Ovary (tissue), 9 donors: Measurements from ENCODE around the gene NEMP2. TPM values are rescaled to one million over a fixed set of nuclear protein-coding genes. Genes with fewer than 3 reads are reported as not detected.
"Not testable (repeated sequence)": the region's sequence is repeated elsewhere in the genome, so short reads cannot be mapped to it uniquely, and the experiment has no call there.

Experiments
- DNase-seq, 5 donors: peaks; one replicate each; pipeline ENCODE4 v3.0.0-alpha.2; 2019 to 2020
- H3K27ac ChIP-seq, 2 donors: fragments of 200-600 bp; one replicate each; pipeline versions ENCODE4 v1.5.1 to v1.8.0; 2019 to 2022
- H3K27me3 ChIP-seq: fragments of 200-600 bp; one replicate; pipeline ENCODE4 v1.8.0; 2022
- H3K36me3 ChIP-seq: fragments of 200-600 bp; sonication (generic); one replicate; pipeline ENCODE4 v1.5.1; 2019
- H3K4me1 ChIP-seq: one replicate; pipeline ENCODE4 v1.8.1; 2013; ENCODE audit warnings: mild to moderate bottlenecking, moderate library complexity; ENCODE audit not compliant: insufficient read depth
- H3K4me3 ChIP-seq: fragments of 200-600 bp; sonication (generic); one replicate; pipeline ENCODE4 v1.5.1; 2017
- H3K9me3 ChIP-seq, 2 donors: fragments of 200-600 bp in 1 of 2; sonication (generic) in 1 of 2; one replicate each; pipeline versions ENCODE4 v1.5.1 to v1.8.1; 2013 to 2019; ENCODE audit warnings: mild to moderate bottlenecking in 1 of 2, moderate library complexity in 1 of 2
- EP300 ChIP-seq: sonication (generic); formaldehyde crosslinking; IDR thresholded peaks from one replicate; pipeline ENCODE4 v1.6.1; 2017; ENCODE audit warnings: antibody characterized with exemption
- POLR2A ChIP-seq: fragments of 450-650 bp; IDR thresholded peaks from one replicate; pipeline ENCODE4 v1.6.1; 2017; ENCODE audit warnings: antibody characterized with exemption, mild to moderate bottlenecking, moderate library complexity
- WGBS, 3 donors: extraction: QIAGEN DNeasy Blood & Tissue Kit in 1 of 3; methylation state at CpG; one replicate each; pipeline versions ENCODE4 v1.1.5 to v1.1.7; 2013 to 2017; 5-methylcytosine and 5-hydroxymethylcytosine counted together
- intact Hi-C, 4 donors: fragments of 100-400 bp; cut with DNase I; formaldehyde crosslinking; loops; one replicate each; pipeline versions ENCODE4 v1.11.0 to v1.15.1; 2022 to 2023
- polyA plus RNA-seq, 2 donors: library from polyadenylated mRNA; stranded (reverse); fragments of 200-250 nt in 1 of 2; fragments of 350-450 nt in 1 of 2; fragmentation: Illumina TruSeq in 1 of 2; extraction: RNeasy Lipid Tissue Mini Kit (QIAGEN cat#74804) in 1 of 2; gene quantifications; one replicate each; pipeline ENCODE4 v1.2.3, GENCODE V29; 2013 to 2014
- total RNA-seq, 7 donors: library from RNA; depleted of rRNA in 2 of 7; stranded (reverse); fragments of >200 nt in 2 of 7; fragmentation: NEBNext Ultra II Directional in 3 of 7; extraction: Animal tissue kit (Norgen Biotek cat#: 25700) in 3 of 7; gene quantifications; one replicate each; pipeline versions ENCODE4 v1.1.0 to v1.2.4, GENCODE V29; 2016 to 2023
- TF ChIP-seq, protein P1 (sequence below), 3 donors: fragments of 450-650 bp in 2 of 3; fragments of 200-600 bp in 1 of 3; IDR thresholded peaks; one replicate each; pipeline versions ENCODE4 v1.5.1 to v1.8.0; 2016 to 2022; ENCODE audit warnings: antibody characterized with exemption in 3 of 3, mild to moderate bottlenecking in 1 of 3
- donor health status: DM: no; HTN: no; CAD: no; lungs with moderate emphysema.
- donor health status: DM: no; HTN: no; CAD: no.
- donor health status: Bipolar disorder and iron deficiency.
- donor health status: DM: yes; HTN: yes; CAD: no.
- donor health status: DM: no; HTN: no; CAD: no.
- donor health status: DM: yes; HTN: yes; CAD: no.

Gene NEMP2
- total and polyA plus RNA-seq, 9 donors = 1.4 to 6.4 (median 4.5) TPM

- Histone ChIP-seq H3K36me3 (no peaks in the 10 kb centered on the region), H3K4me1 (no peaks in the 10 kb centered on the region), H3K27ac (no peak overlapping the region), H3K9me3 (no peaks in the 10 kb centered on the region), H3K4me3 (no peak overlapping the region), H3K27me3 (no peaks in the 10 kb centered on the region)
- WGBS, 3 donors = 39 to 57% (median 53%) methylated on average over 2 of the region's 2 CpGs
- intact Hi-C loops = no loop called here
- TF ChIP-seq, protein P1, sequence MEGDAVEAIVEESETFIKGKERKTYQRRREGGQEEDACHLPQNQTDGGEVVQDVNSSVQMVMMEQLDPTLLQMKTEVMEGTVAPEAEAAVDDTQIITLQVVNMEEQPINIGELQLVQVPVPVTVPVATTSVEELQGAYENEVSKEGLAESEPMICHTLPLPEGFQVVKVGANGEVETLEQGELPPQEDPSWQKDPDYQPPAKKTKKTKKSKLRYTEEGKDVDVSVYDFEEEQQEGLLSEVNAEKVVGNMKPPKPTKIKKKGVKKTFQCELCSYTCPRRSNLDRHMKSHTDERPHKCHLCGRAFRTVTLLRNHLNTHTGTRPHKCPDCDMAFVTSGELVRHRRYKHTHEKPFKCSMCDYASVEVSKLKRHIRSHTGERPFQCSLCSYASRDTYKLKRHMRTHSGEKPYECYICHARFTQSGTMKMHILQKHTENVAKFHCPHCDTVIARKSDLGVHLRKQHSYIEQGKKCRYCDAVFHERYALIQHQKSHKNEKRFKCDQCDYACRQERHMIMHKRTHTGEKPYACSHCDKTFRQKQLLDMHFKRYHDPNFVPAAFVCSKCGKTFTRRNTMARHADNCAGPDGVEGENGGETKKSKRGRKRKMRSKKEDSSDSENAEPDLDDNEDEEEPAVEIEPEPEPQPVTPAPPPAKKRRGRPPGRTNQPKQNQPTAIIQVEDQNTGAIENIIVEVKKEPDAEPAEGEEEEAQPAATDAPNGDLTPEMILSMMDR (IDR thresholded peaks at IDR 0.05) = peak; percentile 23 to 40 (median 38)
- TF ChIP-seq EP300 (no peak), POLR2A (no peak)
- no peak for DNase-seq
Observed at GRCh38 chr2:190511104-190511503, 23.4 kb downstream of the NEMP2 start.

DNA sequence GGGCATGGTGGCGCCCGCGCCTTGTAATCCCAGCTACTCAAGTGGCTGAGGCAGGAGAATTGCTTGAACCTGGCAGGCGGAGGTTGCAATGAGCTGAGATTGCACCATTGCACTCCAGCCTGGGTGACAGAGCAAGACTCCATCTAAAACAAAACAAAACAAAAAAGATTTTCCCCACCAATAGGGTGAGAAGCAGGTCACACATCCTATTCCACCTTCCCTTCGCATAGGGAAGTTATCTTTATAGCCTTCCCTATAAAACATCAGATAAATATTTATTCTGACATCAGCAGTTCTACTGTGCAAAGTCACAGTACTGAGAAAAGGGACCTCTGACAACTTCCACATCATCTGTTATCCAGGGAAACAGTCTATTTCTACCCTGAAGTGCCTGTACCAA, 24.6 kb downstream of the NEMP2 start:
- intact Hi-C loops, H3K4me1 ChIP-seq, H3K27ac ChIP-seq, H3K4me3 ChIP-seq, H3K36me3 ChIP-seq, DNase-seq, H3K27me3 ChIP-seq, H3K9me3 ChIP-seq: not testable (repeated sequence)
- WGBS, 3 donors = 95 to 97% (median 96%) methylated on average over 5 of the region's 5 CpGs

GRCh38 chr2:190507135-190507534, 27.4 kb downstream of the NEMP2 start:
- TF ChIP-seq, protein P1 (IDR thresholded peaks at IDR 0.05) = no peak
- TF ChIP-seq POLR2A = no peak
- TF ChIP-seq EP300 = no peak
- Histone ChIP-seq H3K4me3 (no peak overlapping the region), H3K9me3 (no peaks in the 10 kb centered on the region), H3K27me3 (no peaks in the 10 kb centered on the region), H3K4me1 (no peaks in the 10 kb centered on the region), H3K27ac (no peak overlapping the region), H3K36me3 (no peaks in the 10 kb centered on the region)
- WGBS, 3 donors = 52 to 64% (median 61%) methylated on average over 4 of the region's 4 CpGs
- peak in 2 of 5 donors; percentile 21 to 23 for DNase-seq
- intact Hi-C loops = no loop called here

- Histone ChIP-seq H3K27me3 (no peaks in the 10 kb centered on the region), H3K36me3 (no peaks in the 10 kb centered on the region), H3K4me3 (no peak overlapping the region), H3K4me1 (no peaks in the 10 kb centered on the region), H3K27ac (no peak overlapping the region), H3K9me3 (no peaks in the 10 kb centered on the region)
- no peak for DNase-seq
- TF ChIP-seq, protein P1 (IDR thresholded peaks at IDR 0.05) = no peak
- TF ChIP-seq EP300 (no peak), POLR2A (no peak)
- WGBS, 3 donors = 63 to 70% (median 69%) methylated on average over 2 of the region's 2 CpGs
- intact Hi-C loops = no loop called here
Observed at GRCh38 chr2:190506666-190507065, 27.9 kb downstream of the NEMP2 start.

- no peak overlapping the region for H3K27ac ChIP-seq
Observed at GRCh38 chr2:190505696-190506095, 28.8 kb downstream of the NEMP2 start.

More at GRCh38 chr2:190505696-190506095, 28.8 kb downstream of the NEMP2 start:
- TF ChIP-seq, protein P1 (IDR thresholded peaks at IDR 0.05) = no peak
- TF ChIP-seq POLR2A (no peak), EP300 (no peak)
- intact Hi-C loops = no loop called here
- DNase-seq = no peak
- H3K36me3 ChIP-seq = no peaks in the 10 kb centered on the region
- WGBS, 3 donors = 95 to 100% (median 97%) methylated on average over 1 of the region's 1 CpG
- no peaks in the 10 kb centered on the region for H3K9me3 ChIP-seq
- H3K4me3 ChIP-seq = no peak overlapping the region
- peaks cover 1% of the 10 kb centered on the region for H3K4me1 ChIP-seq
- H3K27me3 ChIP-seq = no peaks in the 10 kb centered on the region
